Astrocyte of the cerebellum (primary cell): Measurements from ENCODE around the gene ARID5A.
"Not testable (repeated sequence)": the region's sequence is repeated elsewhere in the genome, so short reads cannot be mapped to it uniquely, and the experiment has no call there.

Experiments used
- DNase-seq: peaks from one replicate; pipeline ENCODE4 v3.0.0-alpha.2; 2011; ENCODE audit warnings: low read depth
- H3K4me3 ChIP-seq: 2 replicates; pipeline ENCODE4 v1.5.1; 2011; ENCODE audit warnings: mild to moderate bottlenecking, low read depth, low read length, moderate library complexity
- CTCF ChIP-seq: IDR thresholded peaks from 2 replicates; pipeline ENCODE4 v1.5.1; 2012; ENCODE audit warnings: low read length, low read depth, moderate library complexity, mild to moderate bottlenecking; ENCODE audit errors: missing control alignments
- in situ Hi-C: cut with HindIII; loops from 2 replicates; pipeline ENCODE4 v1.10.0; 2017; ENCODE audit warnings: low sequenced_read_pairs

The ARID5A gene

DNA sequence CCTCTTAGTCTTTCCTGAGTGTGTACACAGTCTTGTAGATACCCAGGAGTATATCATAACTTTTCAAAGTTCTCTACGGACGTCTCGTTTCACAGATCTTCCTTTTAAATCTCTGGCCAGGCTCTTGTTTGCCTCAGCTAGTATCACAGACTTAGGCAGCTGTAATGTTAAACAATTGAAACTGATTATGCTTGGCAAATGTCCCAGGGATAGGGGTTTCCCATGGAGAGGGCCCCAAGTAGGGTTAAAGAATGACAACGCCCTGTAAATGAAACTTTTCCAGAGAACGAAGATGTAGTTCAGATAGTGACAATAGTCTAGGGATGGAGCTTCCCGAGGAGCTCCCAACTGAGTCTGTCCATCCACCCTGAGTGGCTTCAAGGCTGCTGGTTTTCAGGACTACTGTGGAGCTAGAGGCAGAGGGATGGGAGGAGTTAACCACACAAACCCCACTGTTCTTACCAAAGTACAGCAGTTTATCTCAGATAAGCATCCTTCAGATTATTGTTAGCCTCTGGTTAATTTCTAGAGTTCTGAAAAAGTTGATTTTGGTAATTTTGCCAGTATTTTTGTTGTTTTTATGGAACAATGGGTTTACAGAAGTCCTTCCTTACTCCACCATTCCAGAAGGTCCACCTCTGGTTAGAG lies 40.4 kb upstream of the ARID5A start:
- no peak for DNase-seq
- in situ Hi-C loops, result no loop called here
- H3K4me3 ChIP-seq, result no peak overlapping the region
- TF ChIP-seq CTCF, result no peak

DNA sequence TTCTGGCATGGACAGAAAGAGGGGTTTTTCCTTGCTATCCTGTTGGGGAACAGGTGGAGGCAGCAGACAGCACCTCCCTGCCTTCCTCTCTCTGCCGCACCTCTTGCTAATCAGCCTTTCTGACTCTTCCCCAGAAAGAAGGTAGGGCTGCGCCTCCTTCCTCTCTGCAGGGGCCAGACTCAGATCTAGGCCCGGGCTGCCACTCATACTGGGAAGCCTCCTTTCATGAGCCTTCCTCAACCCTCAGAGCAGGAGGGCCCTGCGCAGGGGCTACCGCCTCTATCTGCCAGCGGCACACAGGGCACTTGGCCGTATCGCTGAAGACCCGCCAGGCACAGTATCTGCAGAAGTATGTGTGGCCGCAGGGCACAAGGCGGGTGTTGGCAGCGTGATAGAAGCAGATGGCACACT lies 38.5 kb upstream of the ARID5A start:
- in situ Hi-C loops, result no loop called here

DNA sequence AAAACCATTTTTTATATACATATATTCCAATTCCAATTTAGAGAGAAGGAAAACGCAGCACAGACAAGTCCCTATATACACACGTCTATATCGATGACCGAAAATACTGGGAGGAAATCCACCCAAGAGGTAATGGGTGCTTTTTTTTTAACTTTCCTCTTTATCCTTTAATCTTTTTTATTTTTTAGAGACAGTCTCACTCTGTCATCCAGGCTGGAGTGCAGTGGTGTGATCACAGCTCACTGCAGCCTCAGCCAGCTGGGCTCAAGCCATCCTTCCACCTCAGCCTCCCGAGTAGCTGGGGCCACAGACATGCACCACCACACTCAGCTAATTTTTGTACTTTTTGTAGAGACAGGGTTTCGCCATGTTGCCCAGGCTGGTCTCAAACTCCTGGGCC lies 37.9 kb upstream of the ARID5A start:
- H3K4me3 ChIP-seq, in situ Hi-C loops: not testable (repeated sequence)

More for the DNA sequence above, 38.5 kb upstream of the ARID5A start:
- no peak for TF ChIP-seq CTCF
- no peak overlapping the region for H3K4me3 ChIP-seq
- no peak for DNase-seq

DNA sequence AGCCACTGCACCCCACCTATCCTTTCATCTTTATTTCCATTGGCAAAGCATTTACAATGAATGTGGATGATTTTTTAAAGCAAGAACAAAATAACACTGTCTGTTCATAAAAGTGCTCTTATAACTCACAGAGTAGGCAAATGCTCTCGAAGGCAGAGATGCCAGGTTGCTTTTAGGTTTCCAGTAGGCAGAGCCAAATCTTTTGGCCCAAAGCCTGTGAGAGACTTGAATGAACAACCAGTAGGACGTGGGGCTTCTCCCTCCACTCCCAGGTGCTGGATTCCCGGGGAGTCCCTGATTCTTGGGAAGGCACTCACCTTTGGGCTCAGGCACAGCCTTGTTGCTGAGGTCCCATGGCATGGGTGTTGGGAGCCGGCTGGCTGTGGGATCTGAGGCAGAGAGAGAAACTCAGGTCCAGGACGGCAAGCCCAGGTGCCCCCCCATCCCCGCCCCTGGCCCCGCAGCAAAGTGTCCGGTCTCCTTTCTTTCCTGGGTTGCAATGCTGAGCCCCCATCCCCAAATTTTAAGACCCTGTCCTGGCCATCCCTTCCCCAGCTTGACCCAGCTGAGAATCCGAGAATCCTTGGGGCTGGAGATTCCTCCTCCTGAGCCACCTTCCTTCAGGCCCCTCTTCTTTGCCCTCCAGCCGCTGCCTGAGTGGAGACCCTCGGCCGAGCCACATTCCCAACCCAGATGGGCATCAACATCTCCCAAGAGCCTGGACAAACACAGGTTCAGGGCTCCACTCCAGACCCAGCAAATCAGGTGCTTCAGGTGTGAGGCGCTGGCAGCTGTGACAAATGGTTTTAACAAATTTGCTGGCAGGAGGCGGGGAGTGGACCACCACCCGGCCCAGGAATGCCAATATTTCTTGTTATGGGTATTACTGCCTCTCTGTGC lies 37.2 kb upstream of the ARID5A start:
- no peak overlapping the region for H3K4me3 ChIP-seq
- no peak for TF ChIP-seq CTCF
- in situ Hi-C loops, result no loop called here
- DNase-seq, result no peak

More for the DNA sequence above, 37.9 kb upstream of the ARID5A start:
- DNase-seq, result not testable (repeated sequence)

- TF ChIP-seq CTCF, result no peak
- H3K4me3 ChIP-seq, result no peak overlapping the region
- in situ Hi-C loops, result no loop called here
- no peak for DNase-seq
Observed at GRCh38 chr2:96500385-96501066, 36.0 kb upstream of the ARID5A start.

GRCh38 chr2:96501471-96501874 lies 35.1 kb upstream of the ARID5A start:
- in situ Hi-C loops, result no loop called here
- no peak overlapping the region for H3K4me3 ChIP-seq
- no peak for TF ChIP-seq CTCF
- no peak for DNase-seq
